Aorta (tissue), 5 donors: ENCODE data around the gene DCDC1. TPM values are rescaled to one million over a fixed set of nuclear protein-coding genes. Genes with fewer than 3 reads are reported as not detected.

Experiments used
- ATAC-seq: fragments of 200-7000 bp; cut with Tn5 transposase; one replicate; pipeline ENCODE4 v1.9.1; 2022; ENCODE audit warnings: moderate library complexity; ENCODE audit not compliant: low FRiP score
- DNase-seq, 2 donors: peaks; one replicate each; pipeline ENCODE4 v3.0.0-alpha.2; 2020
- H3K27ac ChIP-seq, 2 donors: one replicate each; pipeline ENCODE4 v1.5.1; 2013; ENCODE audit warnings: low read length in 2 of 2, mild to moderate bottlenecking in 2 of 2, moderate library complexity in 2 of 2, control low read depth in 1 of 2, inconsistent platforms in 1 of 2, low read depth in 1 of 2
- H3K27me3 ChIP-seq, 2 donors: one replicate each; pipeline ENCODE4 v1.6.1; 2013; ENCODE audit warnings: control low read depth in 1 of 2, low read length in 1 of 2, mild to moderate bottlenecking in 1 of 2, moderate library complexity in 1 of 2; ENCODE audit not compliant: insufficient read depth in 2 of 2, control insufficient read depth in 1 of 2
- H3K36me3 ChIP-seq, 2 donors: one replicate each; pipeline ENCODE4 v1.6.1; 2013; ENCODE audit warnings: control low read depth in 1 of 2, low read length in 1 of 2, mild to moderate bottlenecking in 1 of 2; ENCODE audit not compliant: insufficient read depth in 2 of 2, control insufficient read depth in 1 of 2
- H3K4me1 ChIP-seq, 2 donors: one replicate each; pipeline ENCODE4 v1.6.1; 2013; ENCODE audit warnings: low read length in 2 of 2, control low read depth in 1 of 2, mild to moderate bottlenecking in 1 of 2, moderate library complexity in 1 of 2; ENCODE audit not compliant: insufficient read depth in 2 of 2, control insufficient read depth in 1 of 2
- H3K4me3 ChIP-seq, 2 donors: one replicate each; pipeline ENCODE4 v1.5.1; 2013; ENCODE audit warnings: low read length in 2 of 2, control low read depth in 1 of 2, mild to moderate bottlenecking in 1 of 2
- H3K9me3 ChIP-seq: one replicate; pipeline ENCODE4 v1.6.1; 2013; ENCODE audit warnings: mild to moderate bottlenecking, low read length; ENCODE audit not compliant: control insufficient read depth
- WGBS, 2 donors: extraction: QIAGEN DNeasy Blood & Tissue Kit; methylation state at CpG; one replicate each; pipeline ENCODE4 v1.1.7; 2013; 5-methylcytosine and 5-hydroxymethylcytosine counted together
- intact Hi-C, 2 donors: fragments of 100-400 bp; cut with DNase I; formaldehyde crosslinking; loops; one replicate each; pipeline versions ENCODE4 v1.14.2 to v1.15.0; 2022
- polyA plus RNA-seq, 2 donors: library from polyadenylated mRNA; stranded (reverse); fragments of 200-250 nt; gene quantifications; one replicate each; pipeline ENCODE4 v1.2.3, GENCODE V29; 2013
- total RNA-seq, 2 donors: library from RNA; stranded (reverse); fragmentation: NEBNext Ultra II Directional; extraction: Animal tissue kit (Norgen Biotek cat#: 25700); gene quantifications; one replicate each; pipeline ENCODE4 v1.2.1, GENCODE V29; 2021
- donor health status: healthy with polysubstance abuse.
- donor health status: Bipolar disorder and iron deficiency.
- donor health status: DM: no; HTN: no; CAD: no.
- donor health status: DM: no; HTN: no; CAD: no.
- donor health status: DM: yes; HTN: yes; CAD: no.

The DCDC1 gene
- total and polyA plus RNA-seq, 4 donors, result 0.51 to 0.52 TPM; not detected in 2

DNA sequence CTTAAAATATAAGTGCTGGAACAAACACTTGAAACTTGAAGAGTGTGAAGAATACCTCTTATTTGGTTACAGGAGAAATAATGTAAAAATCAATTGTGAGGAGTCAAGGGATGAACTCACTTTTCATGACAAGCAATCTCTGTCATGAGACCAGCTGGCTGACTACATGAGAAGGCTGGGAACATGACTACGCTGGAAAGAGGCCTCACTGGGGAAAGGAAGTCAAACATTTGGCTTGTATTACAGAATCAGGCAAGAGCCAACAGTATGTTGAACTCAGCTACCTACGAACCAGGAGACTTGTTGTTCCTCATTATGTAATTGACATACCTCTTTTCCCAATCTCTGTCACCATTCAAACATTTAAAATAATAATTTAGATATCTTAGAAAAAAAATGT, 14.4 kb downstream of the DCDC1 start:
- 32 to 38% methylated on average over 2 of the region's 2 CpGs for WGBS, 2 donors
- intact Hi-C loops, result no loop called here
- Histone ChIP-seq H3K9me3 (no peaks in the 10 kb centered on the region), H3K27me3 (peaks cover 0 to 3% of the 10 kb centered on the region in 2 donors), H3K36me3 (no peaks in the 10 kb centered on the region), H3K4me1 (no peaks in the 10 kb centered on the region), H3K27ac (no peak overlapping the region), H3K4me3 (no peak overlapping the region)
- no peak for ATAC-seq
- DNase-seq, result no peak

DNA sequence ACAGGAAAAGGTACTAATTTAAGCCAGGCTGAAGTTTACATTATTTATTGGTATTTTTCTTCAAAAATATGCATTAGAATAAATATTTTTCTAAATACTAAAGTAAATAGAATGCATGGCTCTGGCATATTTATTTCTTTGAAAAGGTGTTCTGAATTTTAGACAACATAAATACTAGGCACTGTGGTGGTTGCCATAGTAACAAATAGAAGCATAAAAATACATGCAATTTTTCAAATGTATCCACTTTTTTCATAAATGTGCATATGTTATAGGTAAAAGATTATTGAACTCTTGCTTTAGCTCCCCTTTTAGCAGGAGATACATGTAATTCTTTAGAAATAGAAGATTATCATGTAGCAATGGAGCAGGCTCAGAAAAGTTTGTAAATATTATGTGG, 18.4 kb downstream of the DCDC1 start:
- no peak for ATAC-seq
- intact Hi-C loops, result no loop called here

DNA sequence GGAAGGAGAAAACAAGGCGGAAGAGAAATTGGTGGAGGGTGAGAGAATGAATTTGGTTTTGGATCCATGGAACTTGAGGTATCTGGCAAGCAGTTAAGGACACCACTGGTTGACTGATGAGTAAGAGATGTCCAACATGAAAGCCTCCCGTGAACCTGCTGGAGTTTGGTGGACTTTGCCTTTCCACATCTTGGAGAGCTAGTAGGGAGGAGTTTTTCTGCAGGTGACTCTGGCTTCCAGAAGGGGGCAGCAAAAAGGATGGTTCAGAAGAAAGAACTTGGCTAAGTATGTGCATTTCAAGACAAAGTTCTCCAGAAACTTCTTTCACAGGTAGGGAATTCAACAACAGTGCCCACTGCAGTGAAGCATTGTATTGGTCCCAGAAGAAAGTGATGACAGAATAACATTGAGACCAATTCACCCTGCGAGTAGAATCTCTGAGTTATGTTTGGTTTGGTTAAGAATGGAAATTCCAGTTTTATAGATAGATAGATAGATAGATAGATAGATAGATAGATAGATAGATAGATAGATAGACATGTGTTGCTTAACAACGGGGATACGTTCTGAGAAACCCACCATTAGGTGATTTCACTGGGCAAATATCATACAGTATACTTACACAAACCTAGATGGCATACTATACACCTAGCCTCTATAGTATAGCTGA, 28.5 kb downstream of the DCDC1 start:
- H3K27me3 ChIP-seq, result no peaks in the 10 kb centered on the region
- H3K4me3 ChIP-seq, result no peak overlapping the region
- no peaks in the 10 kb centered on the region for H3K9me3 ChIP-seq
- WGBS, 2 donors, result 85 to 87% methylated on average over 5 of the region's 5 CpGs
- no peaks in the 10 kb centered on the region for H3K36me3 ChIP-seq
- intact Hi-C loops, result no loop called here
- no peak for DNase-seq
- no peaks in the 10 kb centered on the region for H3K4me1 ChIP-seq
- H3K27ac ChIP-seq, result no peak overlapping the region
- ATAC-seq, result no peak

More for the DNA sequence above, 18.4 kb downstream of the DCDC1 start:
- Histone ChIP-seq H3K27ac (no peak overlapping the region), H3K4me3 (no peak overlapping the region), H3K9me3 (no peaks in the 10 kb centered on the region), H3K4me1 (no peaks in the 10 kb centered on the region), H3K27me3 (peaks cover 0 to 5% of the 10 kb centered on the region in 2 donors), H3K36me3 (no peaks in the 10 kb centered on the region)
- no peak for DNase-seq

DNA sequence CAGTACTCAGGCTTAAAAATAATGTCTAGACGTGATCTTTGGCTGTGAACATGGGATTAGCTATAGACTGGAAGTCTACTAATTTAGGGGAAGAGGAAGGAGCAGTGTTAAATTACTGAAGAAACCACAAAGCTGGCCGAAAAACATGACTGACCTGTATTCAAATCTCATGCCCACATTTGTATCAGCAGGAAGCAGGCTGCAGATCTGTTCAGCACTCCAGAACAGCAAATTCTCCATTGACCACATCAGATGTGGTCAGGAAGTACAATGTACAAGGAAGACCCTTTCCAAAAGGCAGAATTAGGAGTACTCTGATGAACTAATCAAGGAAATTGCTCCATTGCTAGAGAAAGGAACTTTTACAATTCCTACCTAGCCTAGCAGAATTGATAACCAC, 31.7 kb downstream of the DCDC1 start:
- ATAC-seq (no peak), DNase-seq (no peak)
- 41 to 62% methylated on average over 2 of the region's 2 CpGs for WGBS, 2 donors
- intact Hi-C loops, result no loop called here
- H3K4me1 ChIP-seq, result no peaks in the 10 kb centered on the region
- H3K27ac ChIP-seq, result no peak overlapping the region
- H3K27me3 ChIP-seq, result no peaks in the 10 kb centered on the region
- H3K9me3 ChIP-seq, result no peaks in the 10 kb centered on the region
- no peaks in the 10 kb centered on the region for H3K36me3 ChIP-seq
- H3K4me3 ChIP-seq, result no peak overlapping the region

DNA sequence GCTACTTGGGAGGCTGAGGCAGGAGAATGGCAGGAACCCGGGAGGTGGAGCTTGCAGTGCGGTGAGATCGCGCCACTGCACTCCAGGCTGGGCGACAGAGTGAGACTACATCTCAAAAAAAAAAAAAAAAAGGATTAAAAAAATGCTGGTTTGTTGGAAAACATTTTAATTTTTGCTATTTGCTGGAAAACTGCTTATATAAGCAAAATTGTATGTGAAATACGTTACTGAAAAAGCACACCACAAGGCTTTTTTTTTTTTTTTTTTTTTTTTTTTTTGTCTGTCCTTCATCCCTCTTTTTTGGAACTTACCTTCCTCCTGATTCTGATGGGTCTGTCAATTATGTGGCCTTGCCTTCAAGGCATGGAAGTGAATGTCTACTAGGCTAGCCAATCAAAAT, 40.8 kb downstream of the DCDC1 start:
- Histone ChIP-seq H3K27me3 (no peaks in the 10 kb centered on the region), H3K4me3 (no peak overlapping the region), H3K36me3 (no peaks in the 10 kb centered on the region), H3K4me1 (no peaks in the 10 kb centered on the region), H3K9me3 (no peaks in the 10 kb centered on the region), H3K27ac (no peak overlapping the region)
- 90 to 92% methylated on average over 6 of the region's 6 CpGs for WGBS, 2 donors
- intact Hi-C loops, result no loop called here
- DNase-seq (no peak), ATAC-seq (no peak)

DNA sequence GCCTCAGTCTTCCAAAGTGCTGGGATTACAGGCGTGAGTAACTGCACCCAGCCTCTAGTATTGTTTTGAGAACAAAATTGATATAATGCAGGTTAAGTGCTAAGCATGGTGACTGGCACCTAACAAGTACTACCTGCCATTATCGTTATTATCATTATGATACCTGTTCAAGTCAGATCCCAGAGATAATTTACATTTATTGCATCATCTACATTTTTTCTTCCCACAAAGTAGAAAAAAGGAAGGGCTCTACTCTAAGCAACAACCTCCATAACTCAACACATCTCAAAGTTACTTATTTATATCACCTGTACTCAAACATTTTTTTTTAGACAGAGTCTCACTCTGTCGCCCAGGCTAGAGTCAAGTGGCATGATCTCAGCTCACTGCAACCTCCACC, 42.1 kb downstream of the DCDC1 start:
- 84 to 89% methylated on average over 3 of the region's 3 CpGs for WGBS, 2 donors
- no peak for ATAC-seq
- intact Hi-C loops, result no loop called here
- Histone ChIP-seq H3K9me3 (no peaks in the 10 kb centered on the region), H3K36me3 (no peaks in the 10 kb centered on the region), H3K27ac (no peak overlapping the region), H3K4me3 (no peak overlapping the region), H3K4me1 (no peaks in the 10 kb centered on the region), H3K27me3 (no peaks in the 10 kb centered on the region)
- DNase-seq, result no peak

DNA sequence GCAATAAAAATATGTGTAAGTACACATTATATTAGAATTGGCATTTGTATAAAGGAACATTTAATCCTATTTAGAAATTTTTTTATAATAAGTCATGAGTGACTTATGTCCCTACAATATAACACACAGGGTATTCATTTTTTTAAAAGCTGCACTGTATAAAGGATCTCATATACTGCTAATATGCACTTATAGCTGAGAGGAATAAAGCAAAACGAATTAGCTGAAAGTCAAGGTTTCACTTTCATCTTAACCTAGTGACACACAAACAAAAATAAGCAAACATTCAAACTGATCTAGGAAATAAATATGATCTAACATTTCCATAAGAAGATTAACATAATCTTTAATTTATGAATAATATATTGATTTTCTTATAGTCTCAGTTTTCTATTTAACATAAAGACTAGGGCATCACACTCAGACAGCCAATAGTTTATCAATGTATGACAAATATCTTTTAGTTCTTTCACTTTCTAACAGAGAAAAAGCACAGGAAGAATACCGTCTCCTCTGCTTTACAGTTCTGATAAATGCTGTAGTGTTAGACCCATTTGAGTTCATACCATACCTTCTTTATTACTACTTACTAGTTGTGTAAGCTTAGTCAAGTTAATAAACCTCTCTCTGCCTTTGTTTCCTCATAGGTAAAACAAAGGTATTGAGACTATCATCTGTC, 42.9 kb downstream of the DCDC1 start:
- ATAC-seq (no peak), DNase-seq (no peak)
- no peak overlapping the region for H3K27ac ChIP-seq
- no peak overlapping the region for H3K4me3 ChIP-seq
- H3K4me1 ChIP-seq, result no peaks in the 10 kb centered on the region
- H3K27me3 ChIP-seq, result no peaks in the 10 kb centered on the region
- H3K36me3 ChIP-seq, result no peaks in the 10 kb centered on the region
- intact Hi-C loops, result no loop called here
- 69 to 73% methylated on average over 2 of the region's 2 CpGs for WGBS, 2 donors
- H3K9me3 ChIP-seq, result no peaks in the 10 kb centered on the region

DNA sequence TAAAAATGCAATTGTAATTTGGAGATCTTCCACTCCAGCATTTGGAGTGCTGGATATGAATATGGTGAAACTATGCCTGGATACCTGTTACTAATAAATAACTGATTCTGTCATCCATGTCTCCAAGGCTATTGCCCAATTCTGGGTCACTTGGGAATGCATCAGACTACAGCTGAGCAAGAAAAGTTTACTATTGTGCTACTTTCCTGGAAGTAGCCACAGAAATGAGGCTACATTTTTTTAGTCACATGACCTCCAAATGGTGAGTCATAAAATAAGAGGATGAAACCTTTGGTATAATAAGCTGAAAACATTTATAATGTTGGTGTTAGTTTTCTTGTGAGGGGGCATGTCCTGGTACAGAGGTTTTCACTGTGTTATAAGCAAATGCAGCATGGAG, 44.4 kb downstream of the DCDC1 start:
- intact Hi-C loops, result no loop called here
- no peaks in the 10 kb centered on the region for H3K9me3 ChIP-seq
- H3K4me3 ChIP-seq, result no peak overlapping the region
- DNase-seq, result no peak
- H3K27ac ChIP-seq, result no peak overlapping the region
- no peaks in the 10 kb centered on the region for H3K27me3 ChIP-seq
- no peak for ATAC-seq
- no peaks in the 10 kb centered on the region for H3K36me3 ChIP-seq
- no peaks in the 10 kb centered on the region for H3K4me1 ChIP-seq

DNA sequence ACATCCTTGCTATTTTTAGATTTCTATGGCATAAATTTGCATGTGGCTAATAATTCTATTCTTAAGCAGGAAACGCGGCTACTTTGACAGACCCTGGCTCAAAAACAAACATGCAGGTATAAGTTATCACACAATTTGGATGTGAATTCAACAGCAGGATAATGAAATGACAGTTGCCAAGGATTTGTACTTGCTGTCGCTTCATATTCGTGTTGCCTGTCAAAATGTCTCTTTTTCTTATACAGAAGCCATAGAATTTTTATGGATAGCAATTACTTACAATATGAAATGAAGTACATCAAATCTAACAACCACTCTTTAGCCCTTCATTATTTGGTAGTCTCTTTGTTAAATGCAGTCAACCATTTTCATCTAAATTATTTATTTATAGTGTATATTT, 46.4 kb downstream of the DCDC1 start:
- H3K4me3 ChIP-seq, result no peak overlapping the region
- no peaks in the 10 kb centered on the region for H3K36me3 ChIP-seq
- no peak for ATAC-seq
- H3K27ac ChIP-seq, result no peak overlapping the region
- no peak for DNase-seq
- no peaks in the 10 kb centered on the region for H3K4me1 ChIP-seq
- intact Hi-C loops, result no loop called here
- no peaks in the 10 kb centered on the region for H3K9me3 ChIP-seq
- 78 to 86% methylated on average over 4 of the region's 4 CpGs for WGBS, 2 donors
- H3K27me3 ChIP-seq, result no peaks in the 10 kb centered on the region
